CD4-positive, alpha-beta T cell (primary cell): ENCODE results near the gene SH2B3. TPM values are rescaled to one million over a fixed set of nuclear protein-coding genes. Genes with fewer than 3 reads are reported as not detected.

Experiments used
- ATAC-seq: fragments of 200-7000 bp; cut with Tn5 transposase; one replicate; pipeline ENCODE4 v1.10.0; 2022; ENCODE audit warnings: mild to moderate bottlenecking; ENCODE audit not compliant: poor library complexity
- CTCF ChIA-PET: fragments of 350-600 bp; sonication (Branson Sonifier 250); formaldehyde crosslinking; loops from one replicate; lab custom pipeline; 2021; ENCODE audit warnings: antibody characterized with exemption, inconsistent platforms; lab: Charles Lee
- POLR2A ChIA-PET: fragments of 350-600 bp; sonication (Branson Sonifier 250); formaldehyde crosslinking; loops from one replicate; lab custom pipeline; 2021; ENCODE audit warnings: antibody characterized with exemption, inconsistent platforms; lab: Charles Lee
- DNase-seq, 14 experiments: peaks; one replicate each; pipeline ENCODE4 v3.0.0-alpha.2; 2013 to 2020; ENCODE audit warnings: mixed read lengths in 2 of 14
- H3K27ac ChIP-seq, 2 donors: one replicate each; pipeline versions ENCODE4 v1.5.1 to v1.7.0; 2013; ENCODE audit warnings: low read length in 2 of 2, low read depth in 1 of 2, mild to moderate bottlenecking in 1 of 2
- H3K27me3 ChIP-seq, 2 experiments: 1 replicate in 1 of 2; 2 replicates in 1 of 2; pipeline versions ENCODE4 v1.6.1 to v1.7.0; 2013; ENCODE audit warnings: low read length in 2 of 2, control low read depth in 1 of 2, mild to moderate bottlenecking in 1 of 2, moderate library complexity in 1 of 2; ENCODE audit not compliant: insufficient read depth in 2 of 2, control insufficient read depth in 1 of 2
- H3K36me3 ChIP-seq: one replicate; pipeline ENCODE4 v1.6.1; 2013; ENCODE audit warnings: low read length, control low read depth; ENCODE audit not compliant: insufficient read depth
- H3K4me1 ChIP-seq: one replicate; pipeline ENCODE4 v1.6.1; 2013; ENCODE audit warnings: low read length, control low read depth; ENCODE audit not compliant: insufficient read depth
- H3K4me3 ChIP-seq: one replicate; pipeline ENCODE4 v1.5.1; 2013; ENCODE audit warnings: mild to moderate bottlenecking, low read length, moderate library complexity
- H3K9me3 ChIP-seq, 2 experiments: 1 replicate in 1 of 2; 2 replicates in 1 of 2; pipeline versions ENCODE4 v1.6.1 to v1.7.0; 2013; ENCODE audit warnings: low read length in 2 of 2, mild to moderate bottlenecking in 2 of 2, control low read depth in 1 of 2, moderate library complexity in 1 of 2; ENCODE audit not compliant: control insufficient read depth in 1 of 2, insufficient read depth in 1 of 2
- H3K27ac Mint-ChIP-seq: one replicate; pipeline ENCODE4 v1.8.0; 2020; ENCODE audit warnings: mixed read lengths
- H3K27me3 Mint-ChIP-seq: one replicate; pipeline ENCODE4 v1.8.0; 2021; ENCODE audit warnings: mixed read lengths
- H3K36me3 Mint-ChIP-seq: one replicate; pipeline ENCODE4 v1.8.0; 2021; ENCODE audit warnings: low read depth, mixed read lengths
- H3K4me1 Mint-ChIP-seq: one replicate; pipeline ENCODE4 v1.8.0; 2021; ENCODE audit warnings: low read depth, mixed read lengths
- H3K4me3 Mint-ChIP-seq: one replicate; pipeline ENCODE4 v1.8.0; 2020; ENCODE audit warnings: mild to moderate bottlenecking, mixed read lengths
- H3K9me3 Mint-ChIP-seq: one replicate; pipeline ENCODE4 v1.8.0; 2020; ENCODE audit warnings: mixed read lengths
- CTCF ChIP-seq: fragments of 200-600 bp; IDR thresholded peaks from one replicate; pipeline ENCODE4 v1.8.0; 2022; ENCODE audit warnings: antibody characterized with exemption, mild to moderate bottlenecking
- intact Hi-C, 2 experiments: fragments of 100-400 bp; cut with DNase I in 1 of 2; cut with micrococcal nuclease in 1 of 2; formaldehyde crosslinking; loops; one replicate each; pipeline versions ENCODE4 v1.15.1 to v1.9.0; 2023 to 2025; cut with DNase I, micrococcal nuclease
- total RNA-seq, 174 experiments: library from RNA in 2 of 174; stranded (reverse) in 2 of 174; gene quantifications; one replicate each; pipeline ENCODE4 v1.2.3 and lab custom pipeline; 2021 to 2026

The SH2B3 gene
- total RNA-seq, 2 experiments from 2014 or later: 42.3 to 46.4 TPM

- no peaks in the 10 kb centered on the region for H3K4me1 ChIP-seq
- Mint-ChIP-seq H3K4me1 (no peaks in the 10 kb centered on the region), H3K27ac (no peak overlapping the region), H3K9me3 (no peaks in the 10 kb centered on the region), H3K27me3 (no peaks in the 10 kb centered on the region), H3K36me3 (peaks cover 46% of the 10 kb centered on the region), H3K4me3 (no peak overlapping the region)
- ChIA-PET CTCF (interaction anchor here (0.8 to 1.3 kb wide), 3 partner anchors 12 to 71 kb away, joined by 3 to 6 read pairs (median 5); no protein-coding TSS in a partner anchor), POLR2A (no interaction called here)
- no peak for TF ChIP-seq CTCF
- no peaks in the 10 kb centered on the region for H3K27me3 ChIP-seq
- peaks cover 38% of the 10 kb centered on the region for H3K36me3 ChIP-seq
- no peak overlapping the region for H3K4me3 ChIP-seq
- H3K9me3 ChIP-seq: no peaks in the 10 kb centered on the region
- no peak overlapping the region for H3K27ac ChIP-seq
- DNase-seq (no peak), ATAC-seq (no peak)
- intact Hi-C loops: no loop called here
Measured at GRCh38 chr12:111467092-111467856, 61.6 kb downstream of the SH2B3 start.

GRCh38 chr12:111467857-111468241 lies 62.1 kb downstream of the SH2B3 start:
- H3K4me1 ChIP-seq: no peaks in the 10 kb centered on the region
- ChIA-PET CTCF (interaction anchor here (0.7 to 1.3 kb wide), 2 partner anchors 70 to 71 kb away, joined by 3 to 5 read pairs; no protein-coding TSS in a partner anchor), POLR2A (no interaction called here)
- Mint-ChIP-seq H3K4me3 (no peak overlapping the region), H3K27ac (no peak overlapping the region), H3K4me1 (no peaks in the 10 kb centered on the region), H3K27me3 (no peaks in the 10 kb centered on the region), H3K36me3 (peaks cover 43% of the 10 kb centered on the region), H3K9me3 (no peaks in the 10 kb centered on the region)
- H3K36me3 ChIP-seq: peaks cover 40% of the 10 kb centered on the region
- no peaks in the 10 kb centered on the region for H3K9me3 ChIP-seq
- H3K27me3 ChIP-seq: no peaks in the 10 kb centered on the region
- no peak for TF ChIP-seq CTCF
- intact Hi-C loops: no loop called here
- H3K4me3 ChIP-seq: no peak overlapping the region
- H3K27ac ChIP-seq: no peak overlapping the region
- DNase-seq (no peak), ATAC-seq (no peak)

- H3K36me3 Mint-ChIP-seq: peaks cover 54% of the 10 kb centered on the region
- Histone ChIP-seq H3K9me3 (no peaks in the 10 kb centered on the region), H3K27me3 (no peaks in the 10 kb centered on the region), H3K27ac (no peak overlapping the region), H3K36me3 (peaks cover 40% of the 10 kb centered on the region), H3K4me1 (no peaks in the 10 kb centered on the region), H3K4me3 (no peak overlapping the region)
- DNase-seq (no peak), ATAC-seq (no peak)
- H3K27me3 Mint-ChIP-seq: no peaks in the 10 kb centered on the region
- TF ChIP-seq CTCF: no peak
- POLR2A ChIA-PET: no interaction called here
- H3K4me1 Mint-ChIP-seq: no peaks in the 10 kb centered on the region
- intact Hi-C loops: no loop called here
- no peak overlapping the region for H3K4me3 Mint-ChIP-seq
- CTCF ChIA-PET: no interaction called here
- H3K27ac Mint-ChIP-seq: no peak overlapping the region
- no peaks in the 10 kb centered on the region for H3K9me3 Mint-ChIP-seq
Measured at GRCh38 chr12:111469401-111469800, 63.7 kb downstream of the SH2B3 start.
